MM.1S (cell line): Measurements from ENCODE around the gene ST3GAL3.

Experiments
- DNase-seq: peaks from one replicate; pipeline ENCODE4 v3.0.0-alpha.2; 2015
- H2AFZ ChIP-seq: fragments of 300-600 bp; sonication (generic); 2 replicates; pipeline ENCODE4 v1.6.0; 2016; ENCODE audit warnings: antibody characterized with exemption, low read length
- H3F3A ChIP-seq: fragments of 300-600 bp; sonication (generic); 2 replicates; pipeline ENCODE4 v1.6.1; 2016; ENCODE audit warnings: mild to moderate bottlenecking, antibody characterized with exemption, low read length, moderate library complexity, mixed read lengths; ENCODE audit not compliant: insufficient read depth
- H3K27ac ChIP-seq: fragments of 300-600 bp; sonication (generic); 2 replicates; pipeline ENCODE4 v1.5.1; 2016; ENCODE audit warnings: mild to moderate bottlenecking, low read length
- H3K27me3 ChIP-seq: fragments of 300-600 bp; sonication (generic); replicated peaks from 2 replicates; pipeline ENCODE4 v1.6.0; 2016; ENCODE audit warnings: low read length; ENCODE audit not compliant: insufficient read depth
- H3K36me3 ChIP-seq: fragments of 300-600 bp; sonication (generic); replicated peaks from 2 replicates; pipeline ENCODE4 v1.6.1; 2016; ENCODE audit warnings: mild to moderate bottlenecking, low read length, mixed read lengths; ENCODE audit not compliant: insufficient read depth
- H3K4me1 ChIP-seq: fragments of 300-600 bp; sonication (generic); 2 replicates; pipeline ENCODE4 v1.6.1; 2016; ENCODE audit warnings: low read length, mixed read lengths
- H3K4me2 ChIP-seq: fragments of 300-600 bp; sonication (generic); 2 replicates; pipeline ENCODE4 v1.6.0; 2016; ENCODE audit warnings: low read depth, low read length
- H3K4me3 ChIP-seq: fragments of 300-600 bp; sonication (generic); 2 replicates; pipeline ENCODE4 v1.5.1; 2016; ENCODE audit warnings: low read length, mixed read lengths
- H3K79me2 ChIP-seq: fragments of 300-600 bp; sonication (generic); 2 replicates; pipeline ENCODE4 v1.6.1; 2016; ENCODE audit warnings: mixed run types, low read length, mixed read lengths
- H3K9ac ChIP-seq: fragments of 300-600 bp; sonication (generic); 2 replicates; pipeline ENCODE4 v1.6.1; 2016; ENCODE audit warnings: low read length, mixed read lengths
- H3K9me2 ChIP-seq: fragments of 300-600 bp; sonication (generic); replicated peaks from 2 replicates; pipeline ENCODE4 v1.6.1; 2016; ENCODE audit warnings: mild to moderate bottlenecking, low read length, mixed read lengths; ENCODE audit not compliant: insufficient read depth
- H3K9me3 ChIP-seq: fragments of 300-600 bp; sonication (generic); replicated peaks from 2 replicates; pipeline ENCODE4 v1.6.1; 2016; ENCODE audit warnings: mild to moderate bottlenecking, low read length, mixed read lengths; ENCODE audit not compliant: insufficient read depth
- H4K20me1 ChIP-seq: fragments of 300-600 bp; sonication (generic); 2 replicates; pipeline ENCODE4 v1.6.1; 2016; ENCODE audit warnings: mild to moderate bottlenecking, low read length, moderate library complexity, mixed read lengths; ENCODE audit not compliant: insufficient read depth
- EZH2 ChIP-seq: fragments of 300-600 bp; sonication (generic); optimal IDR thresholded peaks from 2 replicates; pipeline ENCODE3; 2017; ENCODE audit warnings: low read depth, mild to moderate bottlenecking, antibody characterized with exemption, low read length, mixed read lengths
- EZH2phosphoT487 ChIP-seq: fragments of 300-600 bp; sonication (generic); IDR thresholded peaks from 2 replicates; pipeline ENCODE4 v1.6.1; 2018; ENCODE audit warnings: antibody characterized with exemption, low read length
- TF ChIP-seq, protein P1 (sequence below): fragments of 300-600 bp; sonication (generic); IDR thresholded peaks from 2 replicates; pipeline ENCODE4 v1.5.1; 2016; ENCODE audit warnings: antibody characterized with exemption, low read length, mixed read lengths

The ST3GAL3 gene

DNA sequence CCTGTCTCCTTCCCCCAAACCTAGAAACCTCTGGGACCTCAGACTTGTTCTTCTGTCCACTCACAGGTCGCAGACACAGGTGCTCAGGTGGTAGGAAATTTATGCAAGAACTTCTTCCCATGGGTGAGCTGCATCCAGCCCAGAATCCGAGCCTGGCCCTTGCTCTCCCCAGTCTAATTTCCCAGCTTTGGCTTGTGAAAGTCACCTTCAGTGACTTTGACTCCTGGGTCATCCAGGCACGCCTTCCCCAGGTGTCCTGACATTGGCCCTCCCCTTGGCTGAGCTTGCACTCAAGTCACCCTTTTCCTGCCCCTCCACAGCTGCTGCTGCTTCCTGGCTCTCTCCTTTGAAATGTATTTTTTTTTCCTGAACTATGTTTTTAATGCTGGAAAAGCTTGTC, 246.0 kb downstream of the ST3GAL3 start:
- Histone ChIP-seq H3K4me2 (no peak overlapping the region), H4K20me1 (no peaks in the 10 kb centered on the region), H3K4me3 (no peak overlapping the region), H3K79me2 (peaks cover 9% of the 10 kb centered on the region), H3K27ac (no peak overlapping the region), H3K4me1 (peaks cover 2% of the 10 kb centered on the region; the same call in 1 of the 2 replicates), H3K27me3 (no peaks in the 10 kb centered on the region), H3F3A (no peaks in the 10 kb centered on the region), H3K9me3 (no peaks in the 10 kb centered on the region), H3K9ac (no peak overlapping the region), H3K9me2 (no peaks in the 10 kb centered on the region), H2AFZ (no peak overlapping the region), H3K36me3 (no peaks in the 10 kb centered on the region)
- DNase-seq = no peak
- TF ChIP-seq EZH2phosphoT487 (no peak), EZH2 (no peak)
- TF ChIP-seq, protein P1, sequence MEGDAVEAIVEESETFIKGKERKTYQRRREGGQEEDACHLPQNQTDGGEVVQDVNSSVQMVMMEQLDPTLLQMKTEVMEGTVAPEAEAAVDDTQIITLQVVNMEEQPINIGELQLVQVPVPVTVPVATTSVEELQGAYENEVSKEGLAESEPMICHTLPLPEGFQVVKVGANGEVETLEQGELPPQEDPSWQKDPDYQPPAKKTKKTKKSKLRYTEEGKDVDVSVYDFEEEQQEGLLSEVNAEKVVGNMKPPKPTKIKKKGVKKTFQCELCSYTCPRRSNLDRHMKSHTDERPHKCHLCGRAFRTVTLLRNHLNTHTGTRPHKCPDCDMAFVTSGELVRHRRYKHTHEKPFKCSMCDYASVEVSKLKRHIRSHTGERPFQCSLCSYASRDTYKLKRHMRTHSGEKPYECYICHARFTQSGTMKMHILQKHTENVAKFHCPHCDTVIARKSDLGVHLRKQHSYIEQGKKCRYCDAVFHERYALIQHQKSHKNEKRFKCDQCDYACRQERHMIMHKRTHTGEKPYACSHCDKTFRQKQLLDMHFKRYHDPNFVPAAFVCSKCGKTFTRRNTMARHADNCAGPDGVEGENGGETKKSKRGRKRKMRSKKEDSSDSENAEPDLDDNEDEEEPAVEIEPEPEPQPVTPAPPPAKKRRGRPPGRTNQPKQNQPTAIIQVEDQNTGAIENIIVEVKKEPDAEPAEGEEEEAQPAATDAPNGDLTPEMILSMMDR = no peak

DNA sequence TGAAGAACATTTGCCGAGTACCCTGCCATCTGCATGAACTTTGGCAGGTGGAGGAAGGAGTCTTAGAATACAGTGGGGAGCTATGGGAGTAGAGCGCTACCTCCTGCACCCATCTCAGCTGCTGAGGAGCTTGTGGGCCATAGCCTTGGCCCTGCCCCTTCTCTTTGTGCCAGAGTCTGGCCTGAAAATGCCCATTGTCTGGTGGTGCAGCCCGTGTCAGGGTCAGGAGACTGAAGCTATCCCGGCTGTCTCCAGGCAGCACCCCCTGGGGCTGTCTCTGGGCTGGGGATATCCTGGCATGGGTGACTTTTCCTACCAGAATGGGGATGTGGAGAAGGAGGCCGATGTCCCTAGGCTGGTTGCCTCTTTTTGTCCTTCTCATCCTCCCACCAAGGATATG, 246.7 kb downstream of the ST3GAL3 start:
- Histone ChIP-seq H3K4me3 (no peak overlapping the region), H3F3A (no peaks in the 10 kb centered on the region), H4K20me1 (no peaks in the 10 kb centered on the region), H3K36me3 (no peaks in the 10 kb centered on the region), H3K4me1 (no peaks in the 10 kb centered on the region), H2AFZ (no peak overlapping the region), H3K9me3 (no peaks in the 10 kb centered on the region), H3K4me2 (no peak overlapping the region), H3K27ac (no peak overlapping the region), H3K9me2 (no peaks in the 10 kb centered on the region), H3K79me2 (peaks cover 2% of the 10 kb centered on the region; the same call in 1 of the 2 replicates), H3K27me3 (no peaks in the 10 kb centered on the region), H3K9ac (no peak overlapping the region)
- DNase-seq = no peak
- TF ChIP-seq, protein P1 = no peak
- no peak for TF ChIP-seq EZH2
- TF ChIP-seq EZH2phosphoT487 = no peak

DNA sequence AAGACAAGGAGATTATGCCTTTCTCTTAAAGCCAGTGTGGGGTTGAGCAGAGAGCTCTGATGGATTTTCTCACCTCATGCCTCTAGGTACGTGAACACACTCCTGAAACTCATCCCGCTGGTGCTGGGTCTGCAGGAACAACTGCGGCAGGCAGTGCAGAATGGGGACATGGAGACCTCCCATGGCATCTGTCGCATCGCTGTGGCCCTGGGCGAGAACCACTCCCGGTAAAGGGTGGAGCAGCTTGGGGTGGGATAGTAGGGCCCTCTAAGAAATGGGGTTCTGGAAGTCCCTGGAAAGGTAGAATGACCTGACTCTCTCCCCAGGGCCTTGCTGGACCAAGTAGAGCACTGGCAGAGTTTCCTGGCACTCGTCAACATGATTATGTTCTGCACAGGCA, 248.9 kb downstream of the ST3GAL3 start:
- H3K4me3 ChIP-seq = no peak overlapping the region
- H3K4me1 ChIP-seq = no peaks in the 10 kb centered on the region
- H3K79me2 ChIP-seq = no peaks in the 10 kb centered on the region
- DNase-seq = no peak
- no peaks in the 10 kb centered on the region for H4K20me1 ChIP-seq
- no peaks in the 10 kb centered on the region for H3K27me3 ChIP-seq
- no peak overlapping the region for H2AFZ ChIP-seq
- no peaks in the 10 kb centered on the region for H3F3A ChIP-seq
- TF ChIP-seq EZH2 (no peak), EZH2phosphoT487 (no peak)
- TF ChIP-seq, protein P1 = no peak
- no peak overlapping the region for H3K4me2 ChIP-seq
- no peak overlapping the region for H3K9ac ChIP-seq
- no peaks in the 10 kb centered on the region for H3K9me2 ChIP-seq
- no peak overlapping the region for H3K27ac ChIP-seq
- no peaks in the 10 kb centered on the region for H3K9me3 ChIP-seq
- no peaks in the 10 kb centered on the region for H3K36me3 ChIP-seq
